HepG2 (cell line): ENCODE results near the gene MGAT4D. TPM values are rescaled to one million over a fixed set of nuclear protein-coding genes. Genes with fewer than 3 reads are reported as not detected.

Source experiments
- ATAC-seq: fragments of 200-7000 bp; cut with Tn5 transposase; 3 replicates; pipeline ENCODE4 v1.9.1; 2020; ENCODE audit warnings: mild to moderate bottlenecking, moderate library complexity
- BruUV-seq: library from RNA; stranded (reverse); fragments of 400-500 nt; replicated peaks from 2 replicates; lab custom pipeline; 2021; lab: Mats Ljungman, UMichigan
- CTCF ChIA-PET: fragments of 300-600 bp; formaldehyde crosslinking; extraction: SDS; loops from one replicate; lab custom pipeline; 2021; ENCODE audit warnings: low total read pairs, inconsistent platforms, low intra/inter-chr PET ratio; lab: Yijun Ruan, JAX
- POLR2A ChIA-PET: fragments of 350-600 bp; sonication (Branson Sonifier 250); formaldehyde crosslinking; loops from one replicate; lab custom pipeline; 2020; ENCODE audit warnings: antibody characterized with exemption, inconsistent platforms; lab: Yijun Ruan, JAX
- DNase-seq: peaks from one replicate; pipeline ENCODE4 v3.0.0-alpha.2; 2015; ENCODE audit warnings: low spot score
- FAIRE-seq: peaks from 3 replicates; lab custom pipeline; 2011; peaks lifted over from hg19 to GRCh38; lab: Jason Lieb, UNC
- H2AFZ ChIP-seq: one replicate; pipeline ENCODE4 v1.6.1; 2011; ENCODE audit warnings: low read length, inconsistent platforms
- H3K27ac ChIP-seq: fragments of 300-600 bp; 3 replicates; pipeline ENCODE4 v1.8.0; 2011; ENCODE audit warnings: mixed run types, mild to moderate bottlenecking, mixed read lengths, low read length, inconsistent platforms; ENCODE audit not compliant: insufficient read depth; ENCODE audit errors: extremely low read length
- H3K27me3 ChIP-seq, 2 experiments: fragments of 200-600 bp in 1 of 2; 2 replicates in 1 of 2; 3 replicates in 1 of 2; pipeline versions ENCODE4 v1.6.0 to v1.8.0; 2011; ENCODE audit warnings: low read length in 2 of 2, mild to moderate bottlenecking in 2 of 2, moderate library complexity in 2 of 2, inconsistent platforms in 1 of 2; ENCODE audit not compliant: insufficient read depth in 2 of 2, control insufficient read depth in 1 of 2
- H3K36me3 ChIP-seq, 2 experiments: fragments of 200-600 bp in 1 of 2; replicated peaks in 1 of 2; 2 replicates in 1 of 2; 3 replicates in 1 of 2; pipeline versions ENCODE4 v1.5.1 to v1.8.0; 2011; ENCODE audit warnings: low read length in 2 of 2, inconsistent platforms in 1 of 2; ENCODE audit not compliant: insufficient read depth in 2 of 2, control insufficient read depth in 1 of 2
- H3K4me1 ChIP-seq: 2 replicates; pipeline ENCODE4 v1.5.1; 2012; ENCODE audit warnings: low read length, inconsistent platforms; ENCODE audit not compliant: insufficient read depth
- H3K4me2 ChIP-seq: 2 replicates; pipeline ENCODE4 v1.6.0; 2011; ENCODE audit warnings: low read depth, low read length, inconsistent platforms
- H3K4me3 ChIP-seq, 3 experiments: fragments of 200-600 bp in 1 of 3; sonication (generic), shearing (Covaris generic) in 1 of 3; replicated peaks in 1 of 3; 2 replicates each; pipeline ENCODE4 v1.5.1; 2011 to 2016; ENCODE audit warnings: low read length in 3 of 3, inconsistent platforms in 2 of 3, low read depth in 2 of 3, mild to moderate bottlenecking in 2 of 3, control low read depth in 1 of 3, mixed read lengths in 1 of 3; ENCODE audit not compliant: insufficient read depth in 1 of 3
- H3K79me2 ChIP-seq: one replicate; pipeline ENCODE4 v1.6.1; 2011; ENCODE audit warnings: low read length, inconsistent platforms; ENCODE audit not compliant: insufficient read depth
- H3K9ac ChIP-seq: 2 replicates; pipeline ENCODE4 v1.6.0; 2011; ENCODE audit warnings: mild to moderate bottlenecking, low read depth, low read length, inconsistent platforms; ENCODE audit not compliant: insufficient read depth
- H3K9me3 ChIP-seq: 2 replicates; pipeline ENCODE4 v1.5.1; 2012; ENCODE audit warnings: mild to moderate bottlenecking, low read length
- H4K20me1 ChIP-seq: 2 replicates; pipeline ENCODE4 v1.6.0; 2011; ENCODE audit warnings: inconsistent platforms, mild to moderate bottlenecking, low read length, moderate library complexity; ENCODE audit not compliant: insufficient read depth
- ATF7-NPFF ChIP-seq: sonication (generic); formaldehyde crosslinking; IDR thresholded peaks from 2 replicates; pipeline ENCODE4 v1.8.1; 2023; ENCODE audit warnings: mild to moderate bottlenecking, low read depth, missing genetic modification reagents, moderate library complexity
- CREB1 ChIP-seq, 2 experiments: fragments of 450-650 bp in 1 of 2; IDR thresholded peaks; 2 replicates each; pipeline ENCODE4 v1.6.1; 2016 to 2017; ENCODE audit warnings: control low read depth in 1 of 2, mild to moderate bottlenecking in 1 of 2, missing compliant biosample characterization in 1 of 2, missing genetic modification characterization in 1 of 2
- FLYWCH1 ChIP-seq: sonication (generic); formaldehyde crosslinking; IDR thresholded peaks from 2 replicates; pipeline ENCODE4 v1.8.1; 2023; ENCODE audit warnings: mild to moderate bottlenecking, missing genetic modification reagents
- FOSL2 ChIP-seq: sonication (generic); formaldehyde crosslinking; IDR thresholded peaks from 2 replicates; pipeline ENCODE4 v1.4.0; 2020; ENCODE audit warnings: missing genetic modification reagents
- HNRNPH1 ChIP-seq: fragments of 200-400 bp; formaldehyde crosslinking; optimal IDR thresholded peaks from 2 replicates; pipeline ENCODE3; 2017; ENCODE audit warnings: mild to moderate bottlenecking, low read depth, low read length
- IRF2 ChIP-seq: IDR thresholded peaks from 2 replicates; pipeline ENCODE4 v1.6.1; 2018; ENCODE audit warnings: missing genetic modification reagents, missing compliant biosample characterization
- KAT8 ChIP-seq: IDR thresholded peaks from 2 replicates; pipeline ENCODE4 v1.6.1; 2016; ENCODE audit warnings: missing genetic modification reagents, missing compliant biosample characterization
- KMT2A ChIP-seq: sonication (generic); formaldehyde crosslinking; IDR thresholded peaks from 2 replicates; pipeline ENCODE4 v1.4.0; 2020; ENCODE audit warnings: missing genetic modification reagents
- MEIS1 ChIP-seq: sonication (generic); formaldehyde crosslinking; IDR thresholded peaks from 2 replicates; pipeline ENCODE4 v1.9.0; 2021; ENCODE audit warnings: mild to moderate bottlenecking, missing genetic modification reagents, moderate library complexity, borderline replicate concordance
- MEIS2 ChIP-seq: sonication (generic); formaldehyde crosslinking; IDR thresholded peaks from 2 replicates; pipeline ENCODE4 v1.9.0; 2021; ENCODE audit warnings: mild to moderate bottlenecking, missing genetic modification reagents
- NR2F6 ChIP-seq, 2 experiments: IDR thresholded peaks; 2 replicates each; pipeline ENCODE4 v1.6.1; 2016; ENCODE audit warnings: antibody characterized with exemption in 1 of 2, mild to moderate bottlenecking in 1 of 2
- PHF20 ChIP-seq: sonication (generic); formaldehyde crosslinking; IDR thresholded peaks from 2 replicates; pipeline ENCODE4 v1.5.0; 2020; ENCODE audit warnings: mild to moderate bottlenecking, missing genetic modification reagents
- RAD51 ChIP-seq: fragments of 450-650 bp; IDR thresholded peaks from 2 replicates; pipeline ENCODE4 v1.6.1; 2016; ENCODE audit warnings: borderline replicate concordance
- SMARCE1 ChIP-seq: fragments of 450-650 bp; IDR thresholded peaks from 2 replicates; pipeline ENCODE4 v1.6.1; 2017; ENCODE audit warnings: borderline replicate concordance
- TRIM22 ChIP-seq: fragments of 450-650 bp; IDR thresholded peaks from 2 replicates; pipeline ENCODE4 v1.6.1; 2017
- ZFP62 ChIP-seq: sonication (generic); formaldehyde crosslinking; IDR thresholded peaks from 2 replicates; pipeline ENCODE4 v1.4.0; 2020; ENCODE audit warnings: missing genetic modification reagents
- ZMYM3 ChIP-seq: sonication (generic); formaldehyde crosslinking; IDR thresholded peaks from 2 replicates; pipeline ENCODE4 v1.5.1; 2020; ENCODE audit warnings: mild to moderate bottlenecking, missing genetic modification reagents
- ZNF614 ChIP-seq: IDR thresholded peaks from 2 replicates; pipeline ENCODE4 v1.6.1; 2018; ENCODE audit warnings: missing biosample characterization, missing genetic modification reagents, inconsistent platforms, borderline replicate concordance
- ZNF670 ChIP-seq: sonication (generic); formaldehyde crosslinking; IDR thresholded peaks from 2 replicates; pipeline ENCODE4 v1.8.0; 2022; ENCODE audit warnings: mild to moderate bottlenecking, missing genetic modification reagents, borderline replicate concordance
- ZNF816 ChIP-seq: sonication (generic); formaldehyde crosslinking; IDR thresholded peaks from 2 replicates; pipeline ENCODE4 v1.8.0; 2022; ENCODE audit warnings: missing genetic modification reagents, mild to moderate bottlenecking, borderline replicate concordance
- WGBS: methylation state at CpG from one replicate; pipeline ENCODE4 v1.1.6; 2017; ENCODE audit warnings: low lambda C conversion rate; 5-methylcytosine and 5-hydroxymethylcytosine counted together
- in situ Hi-C: cut with HindIII; loops from 2 replicates; pipeline ENCODE4 v1.10.0; 2017; ENCODE audit warnings: low pct_unique_long_range_greater_than_20kb; ENCODE audit not compliant: extremely low pct_ligation_motif_present
- intact Hi-C: fragments of 100-400 bp; cut with micrococcal nuclease; formaldehyde crosslinking; loops from one replicate; pipeline ENCODE4 v1.10.0; 2022; ENCODE audit not compliant: unreplicated experiment
- polyA plus RNA-seq, 8 experiments: library from polyadenylated mRNA; depleted of rRNA in 3 of 8; stranded (reverse) in 7 of 8; unstranded in 1 of 8; fragments of >200 nt; fragmentation: Illumina TruSeq in 4 of 8; extraction: Trizol in 4 of 8; gene quantifications; 2 replicates each; pipeline versions ENCODE4 v1.2.1 to v1.2.3, GENCODE V29; 2011 to 2016; ENCODE audit warnings: low read depth in 4 of 8, missing spikeins in 1 of 8, mixed read lengths in 1 of 8; ENCODE audit not compliant: insufficient read depth in 1 of 8
- total RNA-seq, 5 experiments: library from RNA; depleted of rRNA; stranded (reverse); fragments of >200 nt; fragmentation: Illumina TruSeq; extraction: Trizol; gene quantifications; 2 replicates each; pipeline ENCODE4 v1.2.3, GENCODE V29; 2016; ENCODE audit warnings: low read depth in 1 of 5
- TF ChIP-seq, protein P1 (sequence below): sonication (generic); formaldehyde crosslinking; IDR thresholded peaks from 2 replicates; pipeline ENCODE4 v1.4.0; 2020; ENCODE audit warnings: low read depth, mild to moderate bottlenecking, missing genetic modification reagents

MGAT4D gene
- total and polyA plus RNA-seq, 2 of the 13 experiments (the other 11 are each of a cell fraction or from before 2014, with no cell fraction given), result not detected

- TF ChIP-seq, protein P1, sequence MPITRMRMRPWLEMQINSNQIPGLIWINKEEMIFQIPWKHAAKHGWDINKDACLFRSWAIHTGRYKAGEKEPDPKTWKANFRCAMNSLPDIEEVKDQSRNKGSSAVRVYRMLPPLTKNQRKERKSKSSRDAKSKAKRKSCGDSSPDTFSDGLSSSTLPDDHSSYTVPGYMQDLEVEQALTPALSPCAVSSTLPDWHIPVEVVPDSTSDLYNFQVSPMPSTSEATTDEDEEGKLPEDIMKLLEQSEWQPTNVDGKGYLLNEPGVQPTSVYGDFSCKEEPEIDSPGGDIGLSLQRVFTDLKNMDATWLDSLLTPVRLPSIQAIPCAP (CRISPR knock-in tag), result no peak
- no peak for TF ChIP-seq KAT8
- no peak for TF ChIP-seq NR2F6 (IDR thresholded peaks at IDR 0.05)
- TF ChIP-seq NR2F6 (CRISPR knock-in tag; IDR thresholded peaks at IDR 0.05), result peak; percentile 45; the same call in 1 of the 2 replicates
- TF ChIP-seq ZNF614 (CRISPR knock-in tag), result peak; percentile 58; the same call in 1 of the 2 replicates
Observed at GRCh38 chr4:140529434-140529833, 31.3 kb upstream of the MGAT4D start (continued).

DNA sequence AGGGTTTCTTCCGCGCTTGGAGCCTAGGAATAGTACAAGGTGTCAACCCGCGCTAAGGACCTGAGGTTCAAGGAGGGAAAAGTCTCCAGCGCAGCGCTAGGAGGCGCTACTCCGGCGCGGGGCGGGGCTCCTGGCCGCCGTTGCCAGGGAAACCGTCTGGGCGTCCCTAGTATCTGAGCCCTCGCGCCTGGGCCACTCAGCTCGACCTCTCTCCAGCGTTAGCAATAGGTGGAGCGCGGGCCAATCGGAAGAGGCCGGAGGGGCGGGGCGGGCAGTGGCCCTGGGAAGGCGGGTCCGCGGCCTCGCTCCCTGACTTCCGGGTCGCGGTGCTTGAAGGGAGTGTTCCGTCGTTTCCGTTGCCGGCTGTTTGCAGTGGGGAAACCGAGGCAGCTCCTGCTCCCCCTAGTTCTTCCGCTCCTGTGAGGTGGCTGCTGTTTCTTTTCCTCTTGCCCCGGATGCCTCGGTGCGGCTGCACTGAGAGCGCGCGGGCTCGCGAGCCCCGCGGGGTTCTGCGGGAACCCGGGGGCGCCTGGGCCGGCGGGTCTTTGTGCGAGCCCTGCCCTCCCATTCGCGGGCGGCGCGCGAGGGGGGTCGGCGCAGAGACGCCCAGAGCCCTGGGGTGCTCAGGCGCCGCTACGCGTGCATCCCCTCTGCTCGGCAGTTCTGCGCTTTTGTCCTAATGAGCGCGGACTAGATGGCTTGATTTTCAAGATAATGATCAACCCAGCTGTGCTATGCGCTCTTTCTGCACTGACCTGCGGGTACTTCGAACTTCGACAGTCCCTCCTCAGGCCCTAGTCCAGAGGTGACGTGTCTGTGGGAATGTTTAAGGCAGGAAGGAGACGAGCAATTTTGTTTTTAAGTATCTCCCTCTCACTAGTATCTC, 26.0 kb upstream of the MGAT4D start, which contains the start of gene ELMOD2:
TSS of gene ELMOD2 (plus strand) at position 312 of the 886 bp plus-strand sequence. CDS start 1,261 bp downstream, outside the sequence.
- ATAC-seq (peak; percentile 99), DNase-seq (peak; percentile 95), FAIRE-seq (no peak)
- no peaks in the 10 kb centered on the region for H3K9me3 ChIP-seq
- H3K79me2 ChIP-seq, result peaks cover 13% of the 10 kb centered on the region
- H3K4me3 ChIP-seq, result peak within 1 kb of the TSS; percentile 76 to 84 (median 84)
- intact Hi-C loops, result loop anchor here (1.0 to 10.0 kb wide), 5 partner anchors 86 to 328 kb away; partner anchors contain the start of genes CLGN and TBC1D9
- ChIA-PET CTCF (interaction anchor here (0.7 kb wide), 1 partner anchor 85 kb away, joined by 3 read pairs; no protein-coding TSS in a partner anchor), POLR2A (interaction anchor here (0.5 to 2.0 kb wide), 9 partner anchors 23 to 232 kb away, joined by 3 to 19 read pairs (median 4); partner anchors contain the start of genes CLGN, SCOC and TBC1D9)
- peaks cover 26% of the 10 kb centered on the region for H3K4me1 ChIP-seq
- in situ Hi-C loops, result loop anchor here (5.0 kb wide), 1 partner anchor 113 kb away; no protein-coding TSS in a partner anchor
- peak within 1 kb of the TSS; percentile 85 for H3K9ac ChIP-seq
- H3K36me3 ChIP-seq, result peaks cover 0 to 7% of the 10 kb centered on the region in 2 experiments; a peak in 1 of 5 replicates
- H3K27me3 ChIP-seq, result peaks cover 0 to 3% of the 10 kb centered on the region in 2 experiments; a peak in 1 of 5 replicates
- H3K4me2 ChIP-seq, result peak within 1 kb of the TSS; percentile 85
- H2AFZ ChIP-seq, result peak within 1 kb of the TSS; percentile 82
- TSS peak; percentile 65 for BruUV-seq
- WGBS, result 0% methylated on average over 10 of the region's 77 CpGs
- no peaks in the 10 kb centered on the region for H4K20me1 ChIP-seq
- peak within 1 kb of the TSS; percentile 90 for H3K27ac ChIP-seq
- TF ChIP-seq ZFP62 (CRISPR knock-in tag) (no peak), PHF20 (CRISPR knock-in tag) (peak; percentile 86), KMT2A (CRISPR knock-in tag) (peak; percentile 83), HNRNPH1 (no peak), ATF7-NPFF (CRISPR knock-in tag) (peak; percentile 73; the same call in 1 of the 2 replicates), SMARCE1 (no peak), MEIS2 (CRISPR knock-in tag) (peak; percentile 87), MEIS1 (CRISPR knock-in tag) (no peak; the same call in 1 of the 2 replicates), TRIM22 (no peak), FOSL2 (no peak; the same call in 1 of the 2 replicates), IRF2 (CRISPR knock-in tag) (no peak; the same call in none of the 2 replicates), ZNF670 (CRISPR knock-in tag) (0 out of 2 replicates have a peak, but pooled peaks have one; percentile 41), FLYWCH1 (CRISPR knock-in tag) (no peak), ZMYM3 (CRISPR knock-in tag) (0 out of 2 replicates have a peak, but pooled peaks have one; percentile 24), RAD51 (no peak), CREB1 (IDR thresholded peaks at IDR 0.05) (0 out of 2 replicates have a peak, but pooled peaks have one; percentile 11), CREB1 (CRISPR knock-in tag; IDR thresholded peaks at IDR 0.05) (peak; percentile 72), ZNF816 (CRISPR knock-in tag) (no peak)
